Heart left ventricle (tissue), 13 donors: ENCODE results near the gene TICRR.

Source experiments
- CTCF ChIP-seq, 12 donors: fragments of 200-600 bp; sonication (generic) in 4 of 12; IDR thresholded peaks; one replicate each; pipeline versions ENCODE4 v1.5.0 to v1.8.0; 2018 to 2022; ENCODE audit warnings: antibody characterized with exemption in 12 of 12, mild to moderate bottlenecking in 5 of 12
- POLR2A ChIP-seq, 2 donors: fragments of 450-650 bp; IDR thresholded peaks; one replicate each; pipeline ENCODE4 v1.6.1; 2017; ENCODE audit warnings: antibody characterized with exemption in 2 of 2, mild to moderate bottlenecking in 2 of 2, moderate library complexity in 2 of 2
- donor health status: ischemic (EF 13 %, LVEDD 7.1; RV severe dilation, severe dysfunction).
- donor health status: DM: no; HTN: yes; CAD: no.
- donor health status: DM: no; HTN: no; CAD: no.
- donor health status: ischemic (EF 25% LVEDD 6.9; RV normal size, moderate dysfunction).
- donor health status: ischemic (EF 25% LVEDD 5.7; RV mildly dilated, moderate dysfunction).
- donor health status: ischemic (EF 35%, LVEDD 5.7; RV mildly dilated, moderate dysfunction).
- donor health status: nonischemic (EF 11% LVEDD 7.7; RV severe dilation, severe dysfunction).
- donor health status: DM: yes; HTN: yes; CAD: no.
- donor health status: PGD.
- donor health status: ischemic (EF 29% LVEDD 5.4; RV normal size, mild dysfunction).
- donor health status: nonischemic (EF 23%, LVEDD 6.1; RV moderate dilation, normal function).

DNA sequence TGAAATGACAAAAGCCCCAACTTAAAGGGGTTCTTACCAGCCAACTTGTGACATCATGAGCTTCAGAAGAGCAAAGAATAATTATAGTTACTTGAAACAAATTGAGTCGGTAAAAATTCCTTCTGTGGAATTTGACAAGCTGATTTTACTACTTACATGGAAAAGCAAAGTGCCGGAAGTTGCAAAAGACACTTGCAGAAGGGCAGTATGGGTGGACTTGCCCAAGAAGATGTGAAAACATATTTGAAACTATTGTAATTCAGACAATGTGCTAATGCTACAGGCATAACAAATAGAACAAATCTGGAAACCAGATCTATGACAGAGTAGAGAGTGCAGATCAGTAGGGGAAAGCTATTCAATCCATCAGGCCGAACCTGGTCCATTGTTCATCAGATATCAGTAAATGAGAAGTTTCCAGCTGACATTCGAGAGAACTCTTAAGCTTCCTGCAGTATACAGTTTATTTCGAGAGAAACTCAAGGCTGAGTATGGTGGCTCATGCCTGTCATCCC is 82.5 kb downstream of the TICRR start:
- TF ChIP-seq CTCF (IDR thresholded peaks at IDR 0.05) (no peak), POLR2A (IDR thresholded peaks at IDR 0.05) (no peak)
